Urothelium cell line (cell line): ENCODE measurements around the gene RNU6-7.

Source experiments
- DNase-seq: peaks from one replicate; pipeline ENCODE4 v3.0.0; 2011; ENCODE audit warnings: low spot score, mixed read lengths
- FAIRE-seq: peaks from 2 replicates; lab custom pipeline; 2011; peaks lifted over from hg19 to GRCh38; lab: Jason Lieb, UNC

The RNU6-7 gene

DNA sequence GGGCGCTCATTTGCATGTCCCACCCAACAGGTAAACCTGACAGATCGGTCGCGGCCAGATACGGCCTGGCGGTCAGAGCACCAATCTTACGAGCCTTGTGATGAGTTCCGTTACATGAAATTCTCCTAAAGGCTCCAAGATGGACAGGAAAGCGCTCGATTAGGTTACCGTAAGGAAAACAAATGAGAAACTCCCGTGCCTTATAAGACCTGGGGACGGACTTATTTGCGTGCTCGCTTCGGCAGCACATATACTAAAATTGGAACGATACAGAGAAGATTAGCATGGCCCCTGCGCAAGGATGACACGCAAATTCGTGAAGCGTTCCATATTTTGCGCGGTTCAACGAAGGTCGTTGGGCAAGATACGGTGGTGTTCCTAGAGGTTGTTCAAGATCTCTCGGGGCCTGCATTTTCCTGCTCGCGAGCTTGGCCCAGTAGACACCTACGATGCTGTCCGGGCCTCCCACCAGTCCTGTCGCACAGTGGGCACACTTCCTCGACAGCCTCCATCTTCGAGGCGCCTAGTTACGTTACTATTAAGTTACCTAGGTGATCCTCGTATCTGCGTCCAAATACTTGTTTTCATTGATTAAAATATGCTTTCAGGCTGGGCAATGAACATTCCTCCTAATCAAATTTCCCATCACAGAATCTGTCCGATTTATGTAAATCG, at the start of gene RNU6-7:
Gene RNU6-7, plus strand, starts transcription at position 230 of the 675 bp plus-strand sequence.
- FAIRE-seq = no peak
- DNase-seq = no peak

DNA sequence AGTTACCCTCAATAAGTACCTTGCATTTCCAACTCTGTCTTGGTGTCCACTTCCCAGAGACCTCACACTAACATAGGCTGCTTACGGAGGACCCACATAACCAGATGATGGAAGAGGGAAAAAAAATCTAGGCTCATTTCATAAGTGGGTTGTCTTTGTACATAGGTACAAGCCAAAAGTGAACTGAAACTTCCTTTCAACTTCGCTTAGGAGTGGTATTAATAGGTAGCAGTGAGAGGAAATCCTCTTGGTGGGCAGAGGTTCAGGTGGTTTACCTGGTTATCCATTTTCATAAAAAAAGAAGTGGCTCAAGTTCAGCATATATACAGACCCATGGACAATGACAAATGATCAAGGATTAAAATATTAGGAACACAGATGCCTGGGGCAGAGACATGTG, 35.8 kb upstream of the RNU6-7 start:
- FAIRE-seq (no peak), DNase-seq (no peak)

DNA sequence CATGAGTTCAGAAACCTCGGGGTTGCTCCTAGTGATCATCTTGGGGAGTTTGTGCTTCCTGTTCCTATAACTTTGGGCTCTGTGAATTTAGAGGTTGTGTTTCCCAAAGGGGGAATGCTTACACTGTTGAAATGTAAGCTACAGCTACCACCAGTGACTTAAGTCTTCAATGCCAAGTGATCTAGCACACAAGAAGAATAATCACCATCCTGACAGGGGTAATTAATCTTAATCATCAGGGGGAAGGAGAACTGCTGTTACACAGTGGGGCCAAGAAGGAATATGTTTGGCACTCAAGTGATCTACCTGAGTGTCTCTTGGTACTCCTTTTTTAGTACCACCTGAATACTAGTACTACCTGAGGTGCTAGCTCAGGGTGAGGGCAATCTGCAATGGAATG, 34.9 kb upstream of the RNU6-7 start:
- no peak for FAIRE-seq
- DNase-seq = no peak

DNA sequence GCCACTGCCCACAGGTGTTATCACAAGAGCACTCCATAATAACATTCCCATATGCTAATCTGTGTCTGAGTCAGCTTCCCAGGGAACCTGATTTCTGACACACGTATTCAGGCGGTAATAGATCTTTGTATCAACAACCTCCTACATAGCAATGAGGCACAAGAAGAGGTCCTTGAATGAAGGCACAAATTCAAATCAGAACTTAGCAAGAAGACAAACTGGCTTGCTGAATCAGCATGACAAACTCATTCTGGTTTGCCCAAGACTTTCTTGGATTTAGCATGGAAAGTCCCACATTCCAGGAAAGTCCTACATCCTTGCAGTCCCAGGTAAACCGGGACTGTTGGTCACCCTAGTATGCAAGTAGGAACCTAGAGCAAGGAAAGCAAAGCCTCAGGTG, 33.9 kb upstream of the RNU6-7 start:
- DNase-seq (no peak), FAIRE-seq (no peak)

DNA sequence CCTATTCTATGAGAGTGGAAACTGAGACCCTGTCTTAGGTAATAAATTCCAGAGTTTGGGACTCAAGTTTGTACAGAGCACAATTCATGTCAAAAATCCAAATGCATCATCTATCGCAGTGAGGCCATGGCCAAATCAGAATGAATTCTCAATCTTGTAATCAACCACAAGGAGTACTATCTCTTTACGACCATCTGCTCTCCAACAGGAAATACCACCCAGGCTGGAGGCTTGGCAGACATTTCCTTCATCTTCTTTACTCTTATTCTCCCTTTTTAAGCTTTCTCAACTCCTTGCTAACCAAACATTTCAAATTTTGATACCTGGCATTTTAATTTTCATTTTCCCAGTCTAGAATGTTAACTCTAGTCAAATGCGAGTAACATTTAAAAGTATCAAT, 32.7 kb upstream of the RNU6-7 start:
- FAIRE-seq (no peak), DNase-seq (no peak)

DNA sequence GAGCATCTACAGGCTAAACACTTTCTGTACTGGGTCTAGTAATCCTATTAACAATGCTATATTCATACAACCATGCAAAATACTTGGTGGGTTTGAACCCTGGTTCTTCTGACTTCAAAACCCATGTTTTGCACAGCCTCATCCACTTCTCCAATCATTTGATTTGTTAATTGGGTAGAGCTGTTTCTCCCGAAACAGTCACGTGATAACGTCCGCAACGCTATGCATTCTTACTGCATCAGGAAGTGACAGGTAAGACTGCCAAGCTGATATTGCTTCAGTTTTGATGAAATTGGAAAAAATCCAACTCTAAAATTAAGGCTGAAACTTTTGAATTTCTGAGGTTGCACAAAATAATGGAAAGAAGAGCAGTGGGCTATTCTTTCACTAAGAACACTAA, 30.4 kb upstream of the RNU6-7 start:
- FAIRE-seq (no peak), DNase-seq (no peak)

DNA sequence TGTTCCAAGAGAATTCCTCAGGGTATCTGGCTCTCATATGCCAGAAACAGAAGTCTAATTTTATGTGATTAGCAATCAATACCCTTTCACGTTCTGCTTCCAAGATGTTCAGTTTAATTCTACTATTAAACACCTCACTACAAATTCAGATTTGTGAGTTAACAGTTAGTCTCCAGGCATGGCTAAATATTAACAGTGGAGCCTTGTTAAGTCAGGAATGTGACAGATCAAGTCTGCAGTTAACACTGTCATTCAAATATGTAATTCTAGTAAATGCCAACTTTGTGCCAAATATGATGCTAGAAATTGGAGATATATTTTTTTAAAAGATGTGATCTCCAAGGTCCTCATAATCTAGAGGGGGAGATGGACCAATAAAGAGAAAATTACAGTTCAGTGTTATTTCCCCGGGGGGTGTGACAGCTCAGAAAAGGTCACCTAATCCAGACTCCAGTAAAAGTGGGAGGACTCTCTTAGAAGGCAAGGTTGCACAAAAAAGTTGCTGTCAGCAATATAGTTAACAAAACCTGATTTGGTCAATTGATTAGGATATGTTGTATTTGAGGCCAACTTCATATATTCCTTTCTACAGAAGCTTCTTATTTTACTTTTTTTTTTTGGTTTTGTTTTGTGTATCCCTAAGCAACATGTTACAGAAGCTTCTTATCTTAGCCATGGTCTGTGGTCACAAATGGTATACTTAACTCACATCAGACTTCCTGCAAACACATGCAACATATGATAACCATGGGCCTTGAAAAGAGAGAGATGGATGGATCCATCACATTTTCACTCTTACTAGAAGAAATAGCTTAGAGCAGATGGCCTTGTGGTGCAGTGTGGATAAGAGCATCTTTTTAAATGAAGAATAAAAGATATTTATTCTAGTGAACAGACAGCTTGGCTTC, 18.4 kb upstream of the RNU6-7 start:
- no peak for FAIRE-seq
- no peak for DNase-seq

DNA sequence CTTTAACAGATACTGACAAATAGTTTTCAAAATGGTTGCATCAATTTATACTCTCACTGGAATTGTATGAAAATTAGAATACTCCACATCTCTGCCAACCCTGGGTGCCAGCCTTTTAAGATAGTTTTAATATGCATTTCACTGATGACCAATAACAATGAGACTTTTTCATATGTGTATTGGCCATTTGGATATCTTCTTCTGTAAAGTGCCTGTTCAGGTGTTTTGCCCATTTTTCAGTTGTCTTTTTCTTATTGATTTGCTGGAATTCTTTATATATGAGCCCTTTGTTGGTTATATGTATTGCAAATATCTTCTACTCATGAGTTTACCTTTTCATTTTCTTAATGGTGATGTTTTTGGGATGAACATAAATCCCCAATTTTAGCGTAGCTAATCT, 16.7 kb upstream of the RNU6-7 start:
- FAIRE-seq (no peak), DNase-seq (no peak)

DNA sequence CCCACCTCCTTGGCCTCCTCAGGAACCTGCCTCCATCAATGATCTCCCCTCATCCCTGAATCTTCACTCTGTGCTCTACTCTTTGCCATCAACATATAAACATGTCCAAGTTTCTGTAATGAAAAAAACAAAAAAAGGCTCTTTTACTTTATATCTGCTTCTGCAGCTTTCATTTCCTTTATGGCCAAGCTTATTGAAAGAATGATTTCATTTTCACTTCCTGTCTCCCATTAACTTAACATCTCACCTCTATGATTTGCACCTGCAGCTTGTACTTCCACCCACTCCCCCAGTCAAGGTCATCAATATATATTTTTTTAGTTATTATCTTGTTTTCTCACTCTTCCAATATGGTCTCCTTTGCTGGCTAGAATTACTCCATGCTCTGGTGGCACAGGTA, 15.6 kb upstream of the RNU6-7 start:
- FAIRE-seq = no peak

DNA sequence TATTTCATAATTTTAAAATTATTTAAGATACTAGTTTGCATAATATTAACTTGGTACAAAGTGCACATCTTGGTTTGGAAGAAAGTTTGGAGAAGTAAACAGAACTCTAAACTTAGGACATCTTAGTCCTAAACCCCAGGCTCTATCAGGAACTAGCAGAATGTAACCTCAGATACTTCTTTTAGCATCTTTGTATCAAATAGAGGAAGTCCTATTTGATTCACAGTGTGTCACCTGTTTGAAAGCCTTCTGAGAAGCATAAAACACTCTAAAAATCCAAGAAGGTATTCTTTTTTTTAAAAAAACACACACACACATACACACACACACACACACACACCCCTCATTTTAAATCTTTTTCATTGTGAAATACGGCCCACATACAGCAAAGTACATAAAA, 12.0 kb upstream of the RNU6-7 start:
- FAIRE-seq = no peak

More for the DNA sequence above, 15.6 kb upstream of the RNU6-7 start:
- DNase-seq = no peak

DNA sequence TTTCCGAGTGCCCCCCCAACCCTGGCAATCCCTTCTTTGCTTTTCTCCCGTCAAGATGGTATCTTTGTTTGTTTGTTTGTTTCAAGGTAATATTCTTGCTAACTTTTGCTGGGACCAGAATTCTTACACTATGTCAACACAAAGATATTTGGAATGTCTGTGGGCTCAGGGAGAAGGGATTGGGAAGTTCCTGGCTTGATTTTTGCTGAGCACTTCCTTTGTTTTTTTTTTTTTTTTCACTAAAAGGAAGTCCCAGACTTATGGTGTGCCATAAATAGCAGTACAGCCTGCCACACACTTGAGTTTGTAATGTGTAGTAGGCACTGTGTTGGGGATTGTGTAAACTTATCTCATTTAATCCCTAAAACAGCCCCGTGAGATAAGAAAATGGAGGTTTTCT, 11.2 kb upstream of the RNU6-7 start:
- DNase-seq (peak; percentile 18), FAIRE-seq (no peak)

More for the DNA sequence above, 12.0 kb upstream of the RNU6-7 start:
- DNase-seq = no peak

DNA sequence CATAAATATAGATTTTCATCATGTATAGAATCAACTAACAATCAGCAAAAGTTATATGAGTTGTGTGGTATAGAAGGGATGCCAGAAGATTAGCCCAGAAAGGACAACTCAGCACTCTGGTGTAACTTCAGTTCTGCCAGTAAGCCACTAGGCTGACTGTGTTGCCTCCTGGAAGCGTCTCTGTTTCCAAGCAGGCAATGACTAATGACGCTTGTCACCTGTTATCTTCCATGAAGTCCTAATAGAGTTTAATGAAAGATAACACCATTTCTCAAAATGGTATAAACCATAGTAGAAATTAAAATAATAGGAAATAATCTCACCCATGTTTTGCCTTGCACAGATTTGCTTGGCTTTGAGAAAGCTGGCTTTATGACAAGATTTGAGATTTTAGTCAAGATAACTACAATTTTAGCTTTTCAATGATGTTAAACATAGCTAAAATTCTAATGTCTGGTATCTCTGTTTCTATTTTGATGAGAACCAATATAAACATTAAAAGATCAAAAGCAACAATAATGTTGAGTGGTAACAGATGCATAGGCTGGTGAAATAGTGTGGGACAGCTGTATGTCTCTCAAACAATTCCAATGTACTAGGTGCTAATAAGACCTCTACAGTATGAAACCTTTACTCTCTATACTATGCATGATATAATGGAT, 9.0 kb upstream of the RNU6-7 start:
- FAIRE-seq (no peak), DNase-seq (no peak)

DNA sequence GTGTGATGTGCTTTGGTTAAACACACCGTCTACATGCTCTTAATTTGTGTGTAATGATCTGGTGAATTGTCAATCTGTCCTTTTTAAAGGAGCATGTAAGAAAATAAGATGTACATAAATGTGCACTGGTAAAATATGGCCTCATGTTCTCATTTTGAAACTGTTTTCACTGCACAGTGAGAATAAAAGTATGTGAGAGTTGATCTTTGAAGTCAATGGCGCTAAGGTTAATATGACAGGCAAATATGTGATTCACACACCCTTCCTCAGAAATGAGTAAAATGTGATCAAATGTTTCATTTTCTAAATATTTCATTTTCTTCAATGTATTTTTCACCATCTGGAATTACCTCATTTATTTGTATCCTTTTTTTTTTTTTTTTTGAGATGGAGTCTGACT, 8.3 kb upstream of the RNU6-7 start:
- DNase-seq (no peak), FAIRE-seq (no peak)

DNA sequence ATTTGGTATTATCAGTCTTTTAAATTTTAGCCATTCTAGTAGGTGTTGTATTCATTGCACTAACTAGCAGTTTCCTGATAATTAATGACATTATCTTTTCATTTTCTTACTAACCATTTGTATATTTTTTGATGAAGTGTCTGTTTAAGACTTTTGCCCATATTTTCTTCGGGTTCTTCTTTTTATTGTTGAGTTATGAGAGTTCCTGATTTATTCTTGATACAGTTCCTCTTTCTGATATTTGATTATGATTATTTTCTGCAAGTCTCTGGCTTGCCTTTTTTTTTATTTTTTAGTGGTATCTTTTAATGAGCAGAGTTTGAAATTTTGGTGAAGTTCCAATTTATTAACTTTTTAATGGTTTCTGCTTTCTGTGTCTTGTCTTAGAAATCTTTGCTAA, 6.2 kb upstream of the RNU6-7 start:
- no peak for DNase-seq
- no peak for FAIRE-seq

DNA sequence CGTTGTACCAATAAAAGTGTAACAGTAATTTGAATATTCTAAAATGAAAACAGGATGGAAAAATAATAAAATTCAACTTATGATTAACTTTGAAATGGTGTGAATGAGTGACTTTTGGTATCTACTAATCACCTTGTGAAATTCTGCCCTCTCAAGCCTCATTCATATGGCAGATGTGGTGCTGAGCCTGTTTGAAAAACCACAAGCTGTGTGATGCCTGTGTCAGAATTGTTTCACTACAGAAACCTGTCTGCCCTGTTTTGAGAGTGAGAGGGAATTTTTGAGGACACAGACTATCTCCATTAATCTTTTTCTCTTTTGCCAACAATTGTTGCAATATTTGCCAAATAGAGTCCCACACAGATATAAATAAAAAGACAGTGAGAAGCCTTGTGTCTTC, 3.9 kb upstream of the RNU6-7 start:
- DNase-seq (no peak), FAIRE-seq (no peak)

DNA sequence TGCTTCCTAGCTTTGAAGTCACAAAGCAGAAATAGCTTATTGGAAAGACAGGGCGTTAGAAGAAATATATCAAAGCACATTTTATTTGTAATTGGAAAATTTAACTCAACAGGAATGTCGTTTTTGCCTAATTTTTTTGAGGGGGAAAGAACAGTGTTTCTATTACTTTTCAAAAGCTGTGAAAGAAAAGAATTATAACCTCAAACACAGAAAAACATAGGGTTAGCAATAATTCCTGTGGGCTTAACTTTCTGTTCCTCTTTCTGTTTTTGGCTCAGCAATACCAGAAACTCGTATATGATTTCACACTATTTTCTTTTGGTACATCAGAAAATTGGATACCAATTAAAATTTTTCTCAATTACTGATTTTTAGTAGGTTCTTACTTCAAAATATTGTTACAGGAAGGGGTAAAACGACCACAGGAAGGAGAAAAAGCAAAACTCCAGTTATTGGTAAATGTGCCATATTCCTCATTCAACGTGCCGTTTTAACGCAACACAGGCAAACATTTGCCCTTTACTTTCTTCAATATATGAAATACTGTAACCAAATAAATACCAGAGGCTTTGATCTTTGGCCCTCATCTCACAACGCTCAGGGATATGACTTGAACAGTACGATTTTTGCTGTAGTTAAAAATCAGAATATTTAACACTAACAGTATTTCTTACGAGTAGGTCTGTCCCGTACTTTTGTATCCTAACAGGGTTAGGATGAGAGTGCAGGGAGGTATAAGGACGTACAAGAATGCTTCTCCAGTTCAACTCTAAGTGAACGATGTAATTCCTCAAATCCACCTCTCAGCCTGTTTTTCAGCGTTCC, 1.3 kb upstream of the RNU6-7 start:
- no peak for DNase-seq
- no peak for FAIRE-seq

DNA sequence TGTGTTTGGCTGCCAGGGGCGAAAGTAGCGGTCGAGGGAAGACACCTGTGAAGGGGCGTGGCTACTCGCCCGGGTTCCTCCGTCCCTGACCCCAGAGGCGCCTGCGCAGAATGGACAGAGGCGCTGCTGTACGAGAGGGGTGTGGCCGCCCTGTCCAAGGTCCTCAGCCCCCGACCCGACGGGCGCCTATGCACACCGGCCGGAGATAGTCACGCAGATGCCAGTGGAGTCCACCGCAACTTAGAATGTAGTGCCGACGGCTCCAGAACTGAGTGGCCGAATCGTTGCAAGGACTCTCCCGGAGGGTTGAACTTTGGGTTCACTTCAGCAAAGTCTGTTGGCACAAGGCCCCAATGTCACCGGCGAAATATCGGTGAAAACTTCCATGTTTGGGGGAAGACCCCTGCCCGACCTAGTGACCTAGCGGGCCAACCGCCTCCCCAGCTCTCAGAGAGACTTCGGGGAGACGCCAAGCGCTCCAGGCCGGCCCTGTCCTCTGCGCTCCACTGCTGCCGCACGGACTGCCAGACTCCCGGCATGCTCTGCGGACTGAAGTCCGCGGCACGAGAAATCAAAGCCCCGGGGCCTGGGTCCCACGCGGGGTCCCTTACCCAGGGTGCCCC, 541 bp upstream of the RNU6-7 start:
- FAIRE-seq = no peak

DNA sequence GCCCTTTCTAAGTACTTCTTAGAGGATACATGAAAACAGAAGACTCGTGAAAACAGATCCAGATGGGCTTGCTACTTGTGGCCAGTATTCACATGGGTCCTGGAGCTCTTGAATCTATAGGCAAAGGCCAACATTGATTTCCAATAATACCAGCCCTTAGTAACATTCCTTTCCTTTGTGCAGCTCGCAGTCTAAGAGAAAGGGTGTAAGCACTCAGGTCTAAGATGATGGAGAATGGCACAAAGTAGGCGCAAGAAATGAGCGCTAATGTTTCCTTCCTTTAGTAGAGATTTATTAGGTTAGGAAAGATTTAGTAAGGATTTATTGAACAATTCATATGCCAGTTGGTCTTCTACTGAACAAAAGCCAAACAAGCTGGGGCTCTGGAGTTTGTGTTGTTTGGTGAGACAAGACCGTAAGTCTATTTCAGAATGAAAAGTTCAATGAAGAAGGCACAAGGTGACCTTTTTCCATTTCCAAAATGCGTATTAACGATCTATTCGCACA, 699 bp downstream of the RNU6-7 start:
- FAIRE-seq (no peak), DNase-seq (no peak)

More for the DNA sequence above, 541 bp upstream of the RNU6-7 start:
- peak; percentile 78 for DNase-seq

DNA sequence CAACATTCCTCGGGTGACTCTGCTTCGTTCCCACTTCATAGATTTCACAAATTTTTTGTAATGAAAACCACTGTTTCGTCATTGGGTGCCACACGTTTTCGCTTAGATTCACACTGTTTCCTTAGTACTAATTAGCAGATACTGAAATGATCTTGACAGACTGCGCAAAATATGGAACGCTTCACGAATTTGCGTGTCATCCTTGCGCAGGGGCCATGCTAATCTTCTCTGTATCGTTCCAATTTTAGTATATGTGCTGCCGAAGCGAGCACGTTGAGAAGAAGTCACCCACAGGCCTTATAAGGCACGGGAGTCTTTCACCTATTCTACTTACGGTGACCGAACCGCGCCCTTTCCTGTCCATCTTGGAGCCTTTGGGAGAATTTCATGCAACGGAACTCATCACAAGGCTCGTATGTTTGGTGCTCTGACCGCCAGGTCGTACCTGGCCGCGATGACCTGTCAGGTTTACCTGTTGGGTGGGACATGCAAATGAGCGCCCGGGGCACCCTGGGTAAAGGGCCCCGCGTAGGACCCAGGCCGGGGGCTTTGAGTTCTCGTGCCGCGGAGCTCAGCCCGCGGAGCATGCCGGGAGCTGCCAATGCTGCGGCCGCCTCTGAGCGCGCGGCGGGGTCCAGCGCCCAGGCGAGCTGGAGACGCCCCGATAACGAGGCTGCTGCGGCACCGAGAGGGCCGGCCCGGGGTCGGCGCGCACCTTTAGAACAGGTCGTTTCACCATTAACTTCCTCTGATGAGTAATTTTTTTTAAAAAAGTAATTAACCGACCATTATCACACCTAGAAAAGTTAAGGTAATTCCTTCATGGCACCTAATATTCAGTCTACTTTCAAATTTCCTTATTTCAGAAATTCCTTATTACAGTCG, 1.4 kb downstream of the RNU6-7 start, which contains the start of gene RNU6-8:
Gene RNU6-8, minus strand, starts transcription at position 272 of the 885 bp plus-strand sequence.
- FAIRE-seq = no peak
- peak; percentile 89 for DNase-seq
